ENCODE results near the gene KRTAP10-3. TPM values are rescaled to one million over a fixed set of nuclear protein-coding genes. Genes with fewer than 3 reads are reported as not detected.
"Not testable (repeated sequence)": the region's sequence is repeated elsewhere in the genome, so short reads cannot be mapped to it uniquely, and the experiment has no call there.

KRTAP10-3 gene
- total RNA-seq, 6 experiments from 2014 or later, result not detected

DNA sequence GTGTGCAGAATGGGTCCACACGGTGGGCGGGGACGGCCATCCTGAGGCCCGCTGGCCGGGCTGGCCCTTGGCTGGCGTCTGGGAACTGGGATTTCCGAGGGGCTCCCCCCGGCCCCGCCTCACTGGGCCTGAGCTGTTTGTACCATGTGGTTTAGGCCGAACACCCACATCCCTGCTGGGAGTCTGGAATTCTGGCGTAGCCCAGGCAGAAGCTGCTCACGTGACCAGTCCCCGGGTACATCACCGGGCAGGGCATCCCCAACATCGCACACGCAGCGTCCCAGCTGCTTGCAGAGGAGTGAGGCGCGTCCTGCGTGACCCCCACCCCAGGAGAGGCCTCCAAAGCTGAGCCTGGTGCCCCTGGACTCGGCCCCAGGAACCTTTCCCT is 43.9 kb upstream of the KRTAP10-3 start:
- H3K4me1 ChIP-seq, result no peaks in the 10 kb centered on the region
- DNase-seq, result no peak
- no peak overlapping the region for H3K27ac ChIP-seq
- no CpG with 5 or more reads among the region's 21 CpGs for WGBS (ENCODE audit: insufficient coverage, low coverage, low lambda C conversion rate, missing lambda C conversion rate)
- no peaks in the 10 kb centered on the region for H3K36me3 ChIP-seq
- intact Hi-C loops (cut with DNase I), result no loop called here
- no peak overlapping the region for H3K4me3 ChIP-seq
- ATAC-seq, result no peak
- no peaks in the 10 kb centered on the region for H3K9me3 ChIP-seq
- H3K27me3 ChIP-seq, result no peaks in the 10 kb centered on the region
- TF ChIP-seq CTCF (IDR thresholded peaks at IDR 0.05), result no peak
- no peak for TF ChIP-seq POLR2A (IDR thresholded peaks at IDR 0.05)

DNA sequence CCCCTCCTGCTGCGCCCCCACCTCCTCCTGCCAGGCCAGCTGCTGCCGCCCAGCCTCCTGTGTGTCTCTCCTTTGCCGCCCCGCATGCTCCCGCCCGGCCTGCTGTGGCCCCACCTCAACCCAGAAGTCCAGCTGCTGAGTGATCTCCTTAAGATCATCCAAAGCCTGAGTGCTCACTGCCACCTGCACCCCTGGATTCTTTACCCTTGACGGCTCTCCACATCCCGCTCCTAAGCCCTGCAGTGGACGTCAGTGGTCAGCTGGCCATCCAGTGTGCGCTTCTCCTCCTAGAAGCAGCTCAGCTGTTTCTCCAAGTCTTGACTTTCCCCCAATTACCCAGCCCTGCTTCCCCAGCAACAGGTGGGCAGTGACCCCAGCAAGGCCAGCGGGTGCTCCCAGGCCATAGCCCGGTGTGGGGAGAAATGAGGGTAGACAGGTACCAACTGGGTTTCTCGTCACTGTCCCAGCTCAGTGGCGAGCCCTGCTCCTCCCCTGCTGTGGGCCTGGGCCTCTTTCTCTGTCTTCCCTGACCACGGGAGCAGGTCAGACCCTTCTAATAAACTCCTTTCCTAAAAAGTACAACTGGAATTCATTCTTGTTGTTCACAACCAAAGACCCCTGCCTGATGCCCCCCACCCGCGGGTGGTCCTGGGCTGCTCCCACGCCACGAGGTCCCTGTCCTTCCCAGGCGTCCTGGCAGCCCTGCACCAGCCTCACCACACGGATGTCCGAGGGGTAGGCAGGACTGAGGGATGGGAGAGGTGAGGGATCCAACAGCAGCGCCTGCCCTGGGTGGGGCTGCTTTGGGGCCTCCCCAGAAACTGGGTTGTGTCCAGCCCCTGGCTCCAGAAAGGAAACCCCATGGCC is 43.2 kb upstream of the KRTAP10-3 start:
- H3K4me1 ChIP-seq, result no peaks in the 10 kb centered on the region
- H3K27me3 ChIP-seq, result no peaks in the 10 kb centered on the region
- TF ChIP-seq POLR2A (IDR thresholded peaks at IDR 0.05), result no peak
- TF ChIP-seq CTCF (IDR thresholded peaks at IDR 0.05), result no peak
- ATAC-seq (peak in 1 of 4 donors; percentile 34), DNase-seq (no peak)
- intact Hi-C loops (cut with DNase I), result no loop called here
- WGBS (ENCODE audit: insufficient coverage, low coverage, low lambda C conversion rate, missing lambda C conversion rate), result 83% methylated on average over 13 of the region's 23 CpGs
- no peak overlapping the region for H3K27ac ChIP-seq
- no peaks in the 10 kb centered on the region for H3K36me3 ChIP-seq
- H3K4me3 ChIP-seq, result no peak overlapping the region
- no peaks in the 10 kb centered on the region for H3K9me3 ChIP-seq

DNA sequence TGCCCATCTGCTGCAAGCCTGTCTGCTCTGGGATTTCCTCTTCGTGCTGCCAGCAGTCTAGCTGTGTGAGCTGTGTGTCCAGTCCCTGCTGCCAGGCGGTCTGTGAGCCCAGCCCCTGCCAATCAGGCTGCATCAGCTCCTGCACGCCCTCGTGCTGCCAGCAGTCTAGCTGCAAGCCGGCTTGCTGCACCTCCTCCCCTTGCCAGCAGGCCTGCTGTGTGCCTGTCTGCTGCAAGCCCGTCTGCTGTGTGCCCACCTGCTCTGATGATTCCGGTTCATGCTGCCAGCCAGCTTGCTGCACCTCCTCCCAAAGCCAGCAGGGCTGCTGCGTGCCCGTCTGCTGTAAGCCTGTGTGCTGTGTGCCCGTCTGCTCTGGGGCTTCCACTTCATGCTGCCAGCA is 42.5 kb upstream of the KRTAP10-3 start:
- H3K36me3 ChIP-seq; H3K27ac ChIP-seq; DNase-seq; H3K4me1 ChIP-seq; H3K27me3 ChIP-seq; H3K4me3 ChIP-seq; intact Hi-C loops (cut with DNase I); H3K9me3 ChIP-seq: not testable (repeated sequence)
- WGBS (ENCODE audit: insufficient coverage, low coverage, low lambda C conversion rate, missing lambda C conversion rate), result no CpG with 5 or more reads among the region's 10 CpGs
- ATAC-seq, result peak in 1 of 4 donors; percentile 11

GRCh38 chr21:44600118-44600978 is 41.8 kb upstream of the KRTAP10-3 start, which contains the start of gene KRTAP10-7:
Gene KRTAP10-7 (plus strand): TSS chr21:44600597. CDS start chr21:44600622, 25 bp downstream.
- 52% methylated on average over 9 of the region's 23 CpGs for WGBS (ENCODE audit: insufficient coverage, low coverage, low lambda C conversion rate, missing lambda C conversion rate)
- H3K27me3 ChIP-seq; intact Hi-C loops (cut with DNase I); H3K36me3 ChIP-seq; H3K4me3 ChIP-seq; H3K9me3 ChIP-seq; DNase-seq; H3K27ac ChIP-seq; H3K4me1 ChIP-seq: not testable (repeated sequence)
- peak in 1 of 4 donors; percentile 10 for ATAC-seq

- H3K4me3 ChIP-seq, result no peak overlapping the region
- ATAC-seq, result no peak
- TF ChIP-seq CTCF (IDR thresholded peaks at IDR 0.05) (no peak), POLR2A (IDR thresholded peaks at IDR 0.05) (no peak)
- H3K27me3 ChIP-seq, result no peaks in the 10 kb centered on the region
- H3K27ac ChIP-seq, result no peak overlapping the region
- DNase-seq, result no peak
- intact Hi-C loops (cut with DNase I), result no loop called here
- no peaks in the 10 kb centered on the region for H3K4me1 ChIP-seq
- WGBS (ENCODE audit: insufficient coverage, low coverage, low lambda C conversion rate, missing lambda C conversion rate), result 86% methylated on average over 6 of the region's 8 CpGs
- no peaks in the 10 kb centered on the region for H3K36me3 ChIP-seq
- H3K9me3 ChIP-seq, result no peaks in the 10 kb centered on the region
These were observed 40.9 kb upstream of the KRTAP10-3 start for GRCh38 chr21:44599264-44600029.

Measured in right lobe of liver (tissue), 6 donors.